Effector CD4-positive, alpha-beta T cell (primary cell): Measurements from ENCODE around the gene SNX9.
"Not testable (repeated sequence)": the region's sequence is repeated elsewhere in the genome, so short reads cannot be mapped to it uniquely, and the experiment has no call there.

Experiments
- DNase-seq: peaks from one replicate; pipeline ENCODE4 v3.0.0-alpha.2; 2020
- total RNA-seq: gene quantifications from one replicate; lab custom pipeline; 2026; lab: John Stamatoyannopoulos, UW

SNX9 gene
- total RNA-seq, result 153 reads per million, percentile 89 among the genes with 10 or more reads in this experiment

- DNase-seq, result peak; percentile 47
Measured at GRCh38 chr6:157823001-157823527, at the start of gene SNX9. Gene SNX9 (plus strand): TSS chr6:157823246. CDS start chr6:157823435, 189 bp downstream.

DNA sequence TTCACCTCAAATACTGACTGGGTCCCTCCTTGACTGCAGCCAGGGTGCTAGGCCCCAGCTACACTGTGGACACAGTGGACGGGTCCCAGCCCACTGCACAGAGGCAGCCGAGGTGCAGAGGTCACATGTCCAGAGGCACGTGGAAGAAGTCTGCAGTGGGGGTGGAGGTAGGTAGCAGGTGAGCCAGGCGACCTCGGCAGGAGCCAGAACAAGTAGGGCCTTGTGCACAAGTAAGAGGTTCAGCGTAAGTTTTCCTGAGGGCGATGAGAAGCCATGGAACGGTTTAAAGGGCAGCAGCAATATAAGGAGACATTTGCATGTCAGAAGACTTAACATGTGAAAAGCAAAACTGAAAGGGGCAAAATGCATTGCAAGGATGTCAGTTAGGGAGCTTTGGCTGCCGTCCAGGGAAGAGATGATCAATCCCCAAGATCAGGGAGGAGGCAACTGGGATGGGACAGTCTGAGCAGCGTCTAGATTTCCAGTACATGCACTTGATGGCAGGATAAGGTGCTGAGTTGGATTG, 49.7 kb upstream of the SNX9 start:
- no peak for DNase-seq

GRCh38 chr6:157774153-157775135, 48.6 kb upstream of the SNX9 start:
- no peak for DNase-seq

DNA sequence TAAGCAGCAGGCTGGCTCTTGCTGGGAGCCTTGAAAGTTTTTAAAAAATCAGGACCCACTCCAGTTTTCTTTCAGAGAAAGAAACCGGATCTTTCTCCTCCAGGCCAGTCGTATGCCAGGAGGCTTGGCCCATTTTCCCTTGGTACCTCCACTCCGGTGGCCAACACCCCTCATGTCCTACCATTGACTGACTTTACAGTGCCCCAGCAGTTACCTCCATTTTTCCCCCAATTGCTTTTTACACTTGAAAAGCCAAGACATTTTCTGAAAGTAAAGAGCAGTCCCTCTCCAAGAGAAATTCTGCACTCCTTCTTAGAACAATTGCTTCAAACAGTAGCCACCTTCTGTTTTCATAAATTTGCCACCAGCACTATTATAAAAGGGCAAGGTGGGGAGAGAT, 47.7 kb upstream of the SNX9 start:
- no peak for DNase-seq

DNA sequence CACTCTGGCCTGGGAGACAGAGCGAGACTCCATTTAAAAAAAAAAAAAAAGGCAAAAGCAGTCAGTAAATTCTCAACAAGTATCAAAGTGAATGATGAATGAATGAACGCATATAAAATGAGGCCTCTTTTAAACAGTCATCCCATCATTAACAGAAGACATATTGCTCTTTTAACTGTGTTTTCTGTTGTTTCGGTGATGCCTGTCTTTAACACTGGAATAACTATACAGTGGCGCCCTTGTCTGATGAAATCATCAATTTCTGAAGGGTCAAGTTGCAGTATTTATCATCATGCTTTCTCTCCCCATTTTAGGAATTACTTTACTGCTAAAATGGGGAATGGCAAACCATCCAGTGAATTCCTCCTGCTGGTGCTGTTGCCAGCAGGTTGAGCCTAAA, 45.7 kb upstream of the SNX9 start:
- no peak for DNase-seq

DNA sequence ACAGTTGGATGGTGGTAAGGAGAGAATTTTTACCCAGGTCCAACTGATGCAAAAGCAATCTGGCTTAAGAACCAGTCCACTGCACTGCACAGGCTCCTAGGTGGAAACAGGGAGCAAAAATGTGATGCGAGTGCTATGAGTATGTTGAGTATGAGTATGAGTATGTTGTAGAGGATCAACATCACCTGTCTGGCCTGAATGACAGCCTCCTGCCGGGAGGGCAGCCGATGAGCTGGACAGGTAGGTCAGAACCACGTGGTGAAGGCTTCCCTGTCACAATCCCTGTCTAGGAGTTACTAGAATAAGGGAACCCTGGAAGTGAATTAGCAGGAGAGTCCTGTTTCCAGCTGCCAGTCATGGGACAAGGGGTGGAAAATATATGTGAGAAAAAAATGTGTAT, 44.3 kb upstream of the SNX9 start:
- DNase-seq, result no peak

- no peak for DNase-seq
Measured at GRCh38 chr6:157779705-157780604, 43.1 kb upstream of the SNX9 start.

DNA sequence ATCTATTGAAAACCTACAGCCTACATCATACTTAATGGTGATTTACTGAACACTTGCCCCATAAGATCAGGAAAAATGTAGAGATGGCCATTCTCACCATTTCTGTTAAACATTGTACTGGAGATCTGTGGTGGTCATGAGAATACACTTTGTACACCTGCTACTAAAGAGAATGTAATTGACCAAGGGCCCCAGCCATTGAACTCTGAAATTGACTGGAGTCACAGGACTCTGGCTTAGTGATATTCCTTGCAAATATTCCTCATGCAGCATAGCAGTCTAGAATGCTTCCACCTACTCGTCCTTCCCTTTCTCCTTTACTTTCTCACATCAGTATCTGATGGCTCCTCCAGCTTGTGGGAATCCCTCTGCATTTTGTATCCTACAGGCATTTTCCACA, 37.4 kb upstream of the SNX9 start:
- no peak for DNase-seq

GRCh38 chr6:157786221-157786620, 36.8 kb upstream of the SNX9 start:
- no peak for DNase-seq

- DNase-seq, result no peak
Measured at GRCh38 chr6:157787080-157787479, 36.0 kb upstream of the SNX9 start.

GRCh38 chr6:157788180-157788579, 34.9 kb upstream of the SNX9 start:
- DNase-seq, result no peak

GRCh38 chr6:157789297-157789696, 33.7 kb upstream of the SNX9 start:
- no peak for DNase-seq

- DNase-seq, result no peak
Measured at GRCh38 chr6:157789861-157790260, 33.2 kb upstream of the SNX9 start.

- no peak for DNase-seq
Measured at GRCh38 chr6:157790548-157791160, 32.4 kb upstream of the SNX9 start.

DNA sequence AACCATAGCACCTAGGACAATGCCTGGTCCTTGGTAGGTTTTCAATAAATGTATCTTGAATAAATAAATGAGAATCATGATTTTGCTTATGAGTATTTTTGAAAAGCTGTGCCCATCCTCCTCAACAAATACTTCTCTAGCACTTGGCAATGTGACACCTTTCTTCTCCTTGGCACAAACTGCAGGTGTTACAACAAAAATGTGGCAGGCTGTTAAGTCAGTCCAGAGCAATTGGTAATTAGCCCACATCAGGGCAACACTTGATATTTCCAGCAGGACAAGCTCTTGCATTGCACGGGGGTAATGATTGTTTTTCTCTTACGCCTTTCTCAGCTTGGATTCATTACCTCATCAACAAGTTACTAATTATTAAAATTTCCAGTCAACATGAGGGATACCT, 31.6 kb upstream of the SNX9 start:
- no peak for DNase-seq

DNA sequence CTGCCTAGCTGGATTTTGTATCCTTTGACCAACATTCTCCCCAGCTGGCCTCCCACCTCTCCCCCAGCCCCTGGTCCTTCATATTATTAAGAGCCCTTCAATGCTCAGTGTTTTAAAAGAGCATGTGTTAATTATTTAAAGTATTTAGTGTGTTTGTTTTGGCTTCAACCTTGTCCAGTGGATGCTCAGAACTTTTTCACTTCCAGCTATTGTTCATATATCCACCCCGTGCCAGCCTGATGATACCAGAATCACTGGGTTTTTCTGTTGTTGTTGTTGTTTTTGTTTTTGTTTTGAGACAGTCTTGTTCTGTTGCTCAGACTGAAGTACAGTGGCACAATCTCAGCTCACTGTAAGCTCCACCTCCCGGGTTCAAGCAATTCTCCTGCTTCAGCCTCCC, 30.4 kb upstream of the SNX9 start:
- no peak for DNase-seq

DNA sequence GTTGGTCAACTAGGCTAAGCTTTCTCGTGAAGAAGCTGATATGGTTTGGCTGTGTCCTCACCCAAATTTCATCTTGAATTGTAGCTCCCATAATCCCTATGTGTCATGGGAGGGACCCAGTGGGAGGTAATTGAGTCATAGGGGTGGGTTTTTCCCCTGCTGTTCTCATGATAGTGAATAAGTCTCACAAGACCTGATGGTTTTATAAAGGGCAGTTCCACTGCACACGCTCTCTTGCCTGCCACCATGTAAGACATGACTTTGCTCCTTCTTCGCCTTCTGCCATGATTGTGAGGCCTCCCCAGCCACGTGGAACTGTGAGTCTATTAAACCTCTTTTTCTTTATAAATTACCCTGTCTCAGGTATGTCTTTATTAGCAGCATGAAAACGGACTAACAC, 29.0 kb upstream of the SNX9 start:
- not testable (repeated sequence) for DNase-seq

GRCh38 chr6:157795841-157796240, 27.2 kb upstream of the SNX9 start:
- no peak for DNase-seq

DNA sequence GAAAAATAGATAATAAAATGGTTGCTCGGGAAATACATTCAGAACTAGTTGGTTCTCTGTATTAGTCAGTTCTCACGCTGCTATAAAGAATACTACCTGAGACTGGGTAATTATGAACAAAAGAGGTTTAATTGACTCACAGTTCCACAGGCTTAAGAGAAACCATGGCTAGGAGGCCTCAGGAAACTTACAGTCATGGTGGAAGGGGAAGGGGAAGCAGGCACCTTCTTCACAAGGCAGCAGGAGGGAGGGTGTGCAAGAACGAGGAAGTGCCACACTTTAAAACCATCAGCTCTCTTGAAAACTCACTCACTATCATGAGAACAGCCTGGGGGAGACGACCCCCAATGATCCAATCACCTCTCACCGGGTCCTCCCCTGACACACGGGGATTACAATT, 24.2 kb upstream of the SNX9 start:
- no peak for DNase-seq

- not testable (repeated sequence) for DNase-seq
Measured at GRCh38 chr6:157799561-157799960, 23.5 kb upstream of the SNX9 start.

DNA sequence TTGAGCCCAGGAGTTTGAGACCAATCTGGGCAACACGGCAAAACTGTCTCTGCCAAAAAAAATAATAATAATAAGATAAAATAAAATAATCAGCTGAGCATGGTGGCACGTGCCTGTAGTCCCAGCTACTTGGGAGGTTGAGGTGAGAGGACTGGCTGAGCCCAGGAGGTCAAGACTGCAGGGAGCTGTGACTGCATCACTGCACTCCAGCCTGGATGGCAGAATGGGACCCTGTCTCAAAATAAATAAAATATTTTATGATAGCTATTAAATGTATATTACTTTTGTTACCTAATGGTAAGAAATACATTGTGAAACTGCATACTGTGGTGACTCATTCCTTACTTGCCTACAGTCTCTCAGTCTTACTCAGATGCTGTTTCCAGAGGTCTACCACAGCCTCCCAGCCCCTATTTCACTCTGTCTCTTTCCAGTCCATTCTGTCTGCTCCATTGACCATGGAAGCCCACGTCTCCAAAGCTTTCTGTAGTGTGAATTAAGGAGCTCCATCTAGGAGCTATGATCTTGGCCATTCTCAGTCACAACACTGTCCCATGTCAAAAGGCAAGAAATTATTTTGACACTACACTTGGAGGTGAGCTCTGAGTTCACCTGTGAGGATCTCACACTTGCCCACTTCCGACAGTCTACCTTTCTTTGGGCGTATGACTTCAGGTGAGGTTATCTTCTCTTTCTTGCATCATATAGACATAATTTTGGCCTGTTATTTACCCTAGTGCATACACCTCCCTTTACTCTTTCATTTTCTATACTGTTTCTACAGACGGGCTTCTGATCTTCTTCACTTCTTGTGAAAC, 22.4 kb upstream of the SNX9 start:
- no peak for DNase-seq
